ENCODE data around the gene MTCH1.

Gene MTCH1

DNA sequence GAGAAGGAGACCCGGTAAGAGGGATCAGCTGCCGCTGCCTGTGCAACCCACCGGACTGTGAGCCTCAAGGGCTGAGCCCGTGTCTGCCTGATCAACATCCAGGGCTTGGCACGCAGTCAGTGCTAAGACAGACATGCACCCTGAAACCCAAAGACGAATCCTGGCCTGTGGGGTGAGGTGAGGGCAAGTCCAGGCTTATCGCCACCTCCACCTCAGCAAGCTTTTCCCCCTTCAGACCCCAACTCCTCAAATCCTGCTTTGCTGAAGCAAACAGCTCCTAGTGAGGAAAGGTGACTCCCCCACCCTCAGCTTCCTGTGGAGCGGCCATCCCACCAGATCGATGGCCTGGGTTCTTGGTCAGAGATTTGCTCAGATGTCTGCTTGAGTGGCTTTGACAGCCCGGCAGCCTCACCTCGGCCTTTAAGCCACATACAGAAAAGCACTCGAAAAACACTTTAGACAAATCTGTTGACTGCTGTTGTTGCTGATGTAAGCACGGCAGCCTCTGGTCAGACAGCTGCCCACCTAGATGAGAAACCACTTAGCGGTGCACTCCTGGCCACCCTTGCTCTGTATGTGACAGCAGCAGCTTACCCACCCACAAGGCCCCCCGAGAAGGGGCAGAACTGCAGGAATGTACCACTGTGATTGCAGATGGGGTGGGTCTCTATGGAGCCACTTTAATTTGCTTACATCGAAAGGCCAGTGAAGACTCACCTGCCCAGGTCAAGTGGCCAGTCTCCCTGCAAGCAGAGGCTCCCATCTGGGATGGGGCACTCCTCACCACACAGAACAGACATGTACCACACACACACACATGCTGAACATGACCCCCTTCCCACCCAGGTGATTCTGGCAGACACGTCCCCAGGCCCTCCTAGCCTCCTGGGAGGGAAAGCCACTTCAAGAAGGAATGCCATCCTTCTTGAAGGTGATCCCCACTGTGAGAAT, 14.8 kb downstream of the MTCH1 start:
- no peak for DNase-seq (ENCODE audit: low read depth in 2 of 2)

- DNase-seq (ENCODE audit: low read depth in 2 of 2), result no peak
Measured at GRCh38 chr6:36969988-36970891, 15.8 kb downstream of the MTCH1 start.

GRCh38 chr6:36969240-36969691, 16.7 kb downstream of the MTCH1 start:
- no peak for DNase-seq (ENCODE audit: low read depth in 2 of 2)

DNA sequence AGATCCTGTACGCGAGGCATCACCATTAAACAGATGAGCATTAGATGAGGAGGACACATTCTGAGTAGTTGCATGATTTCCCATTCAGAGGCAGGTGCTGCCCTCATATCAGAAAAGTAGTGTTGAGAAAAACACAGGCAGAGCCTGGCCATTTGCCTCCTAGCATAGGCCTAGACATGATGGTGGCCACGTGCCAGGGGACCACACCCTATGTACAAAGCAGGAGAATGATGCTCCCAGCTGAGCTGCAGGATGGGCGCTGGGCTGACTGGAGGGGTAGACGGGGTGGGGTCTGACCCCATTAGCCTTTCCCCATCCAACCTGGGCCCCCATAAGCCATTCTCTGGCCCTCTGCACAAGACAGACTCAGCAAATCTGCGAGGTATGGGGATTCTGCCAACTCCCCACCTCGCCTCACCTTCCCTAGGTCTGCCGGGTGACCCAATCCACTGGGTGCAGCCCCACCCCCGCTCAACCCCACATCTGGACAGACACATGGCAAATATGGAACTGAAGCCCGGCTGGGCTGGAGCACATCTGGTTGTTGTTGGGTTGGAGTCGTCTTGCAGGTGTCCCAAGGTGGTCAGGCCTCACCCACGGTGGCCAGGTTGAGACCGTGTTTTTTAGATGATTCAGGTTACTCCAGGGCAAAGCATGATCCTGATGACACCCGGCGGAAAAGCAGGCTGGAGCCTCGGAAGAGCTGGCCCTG, 17.6 kb downstream of the MTCH1 start:
- DNase-seq (ENCODE audit: low read depth in 2 of 2), result no peak

GRCh38 chr6:36967757-36968156, 18.2 kb downstream of the MTCH1 start:
- DNase-seq (ENCODE audit: low read depth in 2 of 2), result no peak

DNA sequence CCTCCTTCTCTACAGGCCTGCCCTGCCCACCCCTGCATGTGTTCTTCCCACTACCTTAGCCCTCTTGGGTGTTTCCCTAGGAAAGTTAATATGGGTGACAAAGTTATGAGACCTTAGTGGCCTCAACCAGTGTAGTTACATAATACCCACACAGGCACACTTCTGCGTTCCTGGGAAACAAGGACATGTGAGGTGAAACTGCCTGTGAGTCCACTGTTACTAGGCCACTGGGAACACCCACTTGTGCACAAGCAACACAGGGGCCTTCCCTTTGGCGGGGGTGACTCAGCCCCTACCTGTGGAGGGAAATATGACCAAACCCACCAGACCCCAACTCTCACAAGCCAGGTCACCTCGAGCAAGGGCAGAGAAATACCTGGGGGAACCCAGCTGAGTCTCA, 18.7 kb downstream of the MTCH1 start:
- no peak for DNase-seq (ENCODE audit: low read depth in 2 of 2)

GRCh38 chr6:36964908-36965307, 21.1 kb downstream of the MTCH1 start:
- no peak for DNase-seq (ENCODE audit: low read depth in 2 of 2)

DNA sequence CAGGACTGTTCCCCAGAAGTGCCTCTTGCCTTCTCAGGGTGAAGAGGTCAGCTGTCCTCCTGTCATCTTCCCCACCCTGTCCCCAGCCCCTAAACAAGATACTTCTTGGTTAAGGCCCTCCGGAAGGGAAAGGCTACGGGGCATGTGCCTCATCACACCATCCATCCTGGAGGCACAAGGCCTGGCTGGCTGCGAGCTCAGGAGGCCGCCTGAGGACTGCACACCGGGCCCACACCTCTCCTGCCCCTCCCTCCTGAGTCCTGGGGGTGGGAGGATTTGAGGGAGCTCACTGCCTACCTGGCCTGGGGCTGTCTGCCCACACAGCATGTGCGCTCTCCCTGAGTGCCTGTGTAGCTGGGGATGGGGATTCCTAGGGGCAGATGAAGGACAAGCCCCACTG, 21.6 kb downstream of the MTCH1 start:
- DNase-seq (ENCODE audit: low read depth in 2 of 2), result no peak

DNA sequence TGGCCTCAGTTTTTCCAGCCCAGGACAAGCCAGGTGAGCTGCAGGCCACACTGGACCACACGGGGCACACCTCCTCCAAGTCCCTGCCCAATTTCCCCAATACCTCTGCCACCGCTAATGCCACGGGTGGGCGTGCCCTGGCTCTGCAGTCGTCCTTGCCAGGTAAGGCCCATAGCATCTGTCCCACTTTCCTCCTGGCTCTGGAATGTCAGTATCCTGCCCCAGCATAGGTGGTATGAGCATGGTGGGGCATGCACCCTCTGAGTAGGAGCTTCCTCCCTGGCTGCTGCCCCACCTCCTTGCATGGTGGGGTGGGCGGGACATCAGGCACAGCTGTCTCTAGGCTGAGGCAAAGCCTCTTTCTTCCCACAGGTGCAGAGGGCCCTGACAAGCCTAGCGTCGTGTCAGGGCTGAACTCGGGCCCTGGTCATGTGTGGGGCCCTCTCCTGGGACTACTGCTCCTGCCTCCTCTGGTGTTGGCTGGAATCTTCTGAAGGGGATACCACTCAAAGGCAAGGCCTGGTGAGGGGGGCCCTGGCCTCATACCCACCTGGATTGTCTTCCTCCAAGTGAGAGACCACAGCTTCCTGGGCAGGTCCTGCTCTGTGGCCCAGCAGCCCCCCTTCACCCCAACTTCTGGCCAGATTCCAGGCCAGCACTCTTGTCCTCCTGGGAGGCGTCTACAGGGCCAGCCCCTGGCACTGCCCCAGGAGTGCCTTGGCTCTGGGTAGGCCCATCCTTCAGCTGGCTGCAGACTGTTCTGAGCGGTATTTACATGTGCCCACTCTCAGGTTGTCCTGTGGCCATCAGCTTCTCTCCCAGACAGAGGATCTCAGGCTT, 22.3 kb downstream of the MTCH1 start:
- no peak for DNase-seq (ENCODE audit: low read depth in 2 of 2)

- peak; percentile 69 to 70 for DNase-seq (ENCODE audit: low read depth in 2 of 2)
Measured at GRCh38 chr6:36962874-36963273, 23.1 kb downstream of the MTCH1 start.

DNA sequence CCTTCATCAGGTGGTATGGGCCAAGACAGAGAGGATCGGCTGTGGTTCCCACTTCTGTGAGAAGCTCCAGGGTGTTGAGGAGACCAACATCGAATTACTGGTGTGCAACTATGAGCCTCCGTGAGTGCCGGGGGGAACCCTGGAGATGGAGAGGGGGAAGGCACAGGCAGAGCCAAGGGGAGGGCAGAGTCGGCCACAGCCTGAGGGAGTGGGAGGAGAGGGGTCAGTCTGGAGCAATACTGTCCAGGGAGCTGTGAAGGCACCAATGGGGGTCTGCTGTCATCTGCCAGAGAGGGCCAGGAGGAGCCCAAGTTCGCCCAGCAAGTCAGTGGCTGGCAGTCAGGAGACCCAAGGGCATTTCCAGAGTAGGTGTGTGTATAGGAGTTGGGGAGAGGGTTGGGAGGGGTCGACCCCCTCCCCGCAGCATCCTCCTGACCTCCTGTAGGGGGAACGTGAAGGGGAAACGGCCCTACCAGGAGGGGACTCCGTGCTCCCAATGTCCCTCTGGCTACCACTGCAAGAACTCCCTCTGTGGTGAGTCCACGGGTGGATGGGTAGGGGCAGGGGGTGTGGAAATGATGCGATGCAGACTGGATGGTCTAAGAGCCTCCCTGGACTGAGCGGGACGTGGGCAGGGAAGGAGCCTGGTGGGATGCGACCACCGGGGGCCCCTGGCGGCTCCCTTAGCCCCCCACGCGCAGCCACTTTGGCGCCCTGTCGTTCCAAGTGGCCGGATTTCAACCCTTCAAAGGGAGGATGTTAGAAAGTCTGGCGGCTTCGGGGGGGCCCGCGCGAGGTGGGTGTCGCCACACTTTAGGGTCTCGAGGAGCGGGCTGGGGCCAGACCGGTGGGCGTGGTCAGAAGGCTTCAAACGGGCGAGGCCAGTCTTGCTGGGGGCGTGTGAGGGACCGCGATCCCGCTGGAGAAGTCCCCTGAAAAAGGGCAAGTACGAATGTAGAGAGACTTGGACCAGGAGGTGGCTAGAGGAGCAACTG, 24.3 kb downstream of the MTCH1 start:
- DNase-seq (ENCODE audit: low read depth in 2 of 2), result no peak

DNA sequence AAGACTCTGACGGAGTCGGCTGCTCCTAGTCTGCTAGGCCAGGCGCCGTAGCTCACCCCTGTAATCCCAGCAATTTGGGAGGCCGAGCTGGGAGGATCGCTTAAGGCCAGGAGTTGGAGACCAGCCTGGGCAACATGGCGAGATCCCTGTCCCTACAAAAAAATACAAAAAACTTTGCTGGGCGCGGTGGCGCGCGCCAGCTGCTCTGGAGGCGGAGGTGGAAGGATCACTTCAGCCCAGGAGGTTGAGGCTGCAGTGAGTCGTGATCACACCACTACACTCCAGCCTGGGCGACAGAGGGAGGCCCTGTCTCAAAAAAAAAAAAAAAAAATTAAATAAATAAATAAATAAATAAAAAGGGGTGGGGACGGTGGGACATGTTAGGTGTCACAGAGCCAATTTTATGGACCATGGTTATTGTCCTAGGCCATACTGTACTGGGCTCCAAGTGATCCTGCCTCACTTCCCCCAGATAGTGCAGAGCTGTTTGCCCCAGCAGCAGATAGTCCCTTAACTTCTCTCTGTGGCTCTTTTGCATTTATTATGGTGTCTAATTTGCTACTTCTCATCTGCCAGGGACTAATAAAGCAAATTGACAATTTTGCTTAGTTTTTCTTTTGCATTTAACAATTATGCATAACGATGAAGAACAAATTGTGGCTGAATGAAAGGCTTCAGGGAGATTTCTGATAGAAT, 26.3 kb downstream of the MTCH1 start:
- no peak for DNase-seq (ENCODE audit: low read depth in 2 of 2)

DNA sequence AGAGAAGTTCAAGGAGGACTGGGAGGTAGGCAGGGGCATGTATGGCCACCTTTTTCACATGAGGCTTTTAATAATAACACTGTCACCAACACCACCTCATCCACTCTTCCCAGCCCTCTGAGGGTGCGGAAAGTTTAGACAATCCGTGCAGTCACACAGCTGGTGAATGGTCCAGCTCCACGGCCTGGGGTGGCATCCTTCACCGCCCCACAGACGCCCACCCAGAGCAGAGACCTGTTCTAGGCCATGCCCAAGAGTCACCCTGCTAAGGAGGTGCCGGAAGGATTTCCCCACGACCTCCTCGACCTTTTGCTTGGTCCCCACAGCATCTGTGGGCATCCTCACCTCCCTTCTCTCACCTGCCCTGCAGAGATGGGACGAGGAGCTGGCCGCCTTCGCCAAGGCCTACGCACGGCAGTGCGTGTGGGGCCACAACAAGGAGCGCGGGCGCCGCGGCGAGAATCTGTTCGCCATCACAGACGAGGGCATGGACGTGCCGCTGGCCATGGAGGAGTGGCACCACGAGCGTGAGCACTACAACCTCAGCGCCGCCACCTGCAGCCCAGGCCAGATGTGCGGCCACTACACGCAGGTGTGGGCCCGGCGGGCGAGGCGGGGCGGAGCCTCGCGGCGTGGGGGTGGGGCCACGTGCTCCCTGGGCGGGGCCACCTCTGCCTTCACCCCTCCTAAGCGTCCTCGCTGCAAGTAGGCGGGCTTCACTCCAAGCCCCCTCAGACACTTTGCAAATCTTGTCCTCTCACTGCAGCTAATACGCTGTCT, 27.0 kb downstream of the MTCH1 start:
- DNase-seq (ENCODE audit: low read depth in 2 of 2), result no peak

DNA sequence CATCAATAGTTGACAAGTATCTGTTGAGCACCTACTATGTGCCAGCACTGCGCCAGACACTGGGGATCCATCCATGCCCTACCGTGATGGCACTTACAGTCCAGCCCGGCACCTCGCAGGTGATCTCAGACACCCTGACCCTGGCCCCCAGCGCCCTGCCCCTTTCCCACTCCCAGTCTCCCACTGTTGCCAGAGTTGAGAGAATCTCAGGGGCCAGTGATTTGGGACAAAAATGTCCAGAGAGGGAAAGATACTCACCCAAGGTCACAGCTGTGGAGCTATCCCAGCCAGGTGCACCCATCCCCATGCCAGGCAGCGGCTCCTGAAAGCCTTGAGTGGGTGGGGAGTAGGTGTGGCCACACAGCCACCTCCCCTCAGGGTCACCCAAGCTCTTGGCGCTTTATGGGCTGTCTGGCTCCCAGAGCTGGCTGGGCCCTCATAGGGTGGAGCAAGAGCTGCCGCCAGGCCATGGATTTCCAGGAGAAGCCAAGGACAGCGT, 28.2 kb downstream of the MTCH1 start:
- DNase-seq (ENCODE audit: low read depth in 2 of 2), result no peak

GRCh38 chr6:36956446-36956820, 29.6 kb downstream of the MTCH1 start:
- no peak for DNase-seq (ENCODE audit: low read depth in 2 of 2)

GRCh38 chr6:36955671-36956445, 30.1 kb downstream of the MTCH1 start:
- DNase-seq (ENCODE audit: low read depth in 2 of 2), result no peak

DNA sequence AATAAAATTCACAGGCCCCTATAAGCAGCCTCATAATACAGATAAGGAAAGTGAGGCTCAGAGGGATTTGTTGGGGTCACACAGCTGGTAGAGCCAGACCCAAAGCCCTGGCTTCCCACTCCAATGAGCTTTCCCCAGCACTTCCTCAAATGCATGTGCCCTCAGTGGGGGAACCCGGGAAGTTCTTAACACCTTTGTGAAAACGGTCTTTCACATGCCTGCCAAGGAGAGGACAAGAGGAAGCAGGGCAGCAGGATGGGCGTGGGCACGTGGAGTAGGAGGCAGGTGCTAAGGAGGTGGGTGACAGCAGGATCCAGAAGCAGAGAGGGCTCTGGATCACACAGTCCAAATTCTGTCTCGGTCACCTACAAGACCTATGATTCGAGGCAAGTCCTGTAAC, 30.9 kb downstream of the MTCH1 start:
- DNase-seq (ENCODE audit: low read depth in 2 of 2), result no peak

Measured in stimulated activated CD4-positive, alpha-beta T cell treated with anti-CD3 and anti-CD28 coated beads, Interleukin-4, amount 100 ng/mL, for 48 hours (primary cell).